Vagina (tissue), 2 donors: ENCODE results near the gene SPTBN1. TPM values are rescaled to one million over a fixed set of nuclear protein-coding genes. Genes with fewer than 3 reads are reported as not detected.

Experiments used
- DNase-seq, 2 donors: peaks; one replicate each; pipeline ENCODE4 v3.0.0-alpha.2; 2017; ENCODE audit errors: extremely low spot score in 2 of 2
- H3K27ac ChIP-seq: fragments of 200-600 bp; sonication (generic); one replicate; pipeline ENCODE4 v1.5.1; 2019
- H3K27me3 ChIP-seq: fragments of 200-600 bp; sonication (generic); one replicate; pipeline ENCODE4 v1.5.1; 2019
- H3K36me3 ChIP-seq, 2 donors: fragments of 200-600 bp; sonication (generic); one replicate each; pipeline ENCODE4 v1.5.1; 2017 to 2019
- H3K4me1 ChIP-seq: fragments of 200-600 bp; sonication (generic); one replicate; pipeline ENCODE4 v1.5.1; 2019
- H3K4me3 ChIP-seq, 2 donors: fragments of 200-600 bp; sonication (generic); 1 replicate in 1 of 2; 2 replicates in 1 of 2; pipeline ENCODE4 v1.5.1; 2016 to 2019
- H3K9me3 ChIP-seq: fragments of 200-600 bp; sonication (generic); one replicate; pipeline ENCODE4 v1.5.1; 2019
- CTCF ChIP-seq, 3 experiments: fragments of 450-650 bp in 2 of 3; fragments of 200-600 bp in 1 of 3; sonication (generic) in 1 of 3; IDR thresholded peaks; one replicate each; pipeline ENCODE4 v1.5.1; 2017 to 2019; ENCODE audit warnings: antibody characterized with exemption in 3 of 3, mild to moderate bottlenecking in 2 of 3, moderate library complexity in 2 of 3
- POLR2A ChIP-seq, 2 donors: fragments of 450-650 bp; IDR thresholded peaks; one replicate each; pipeline ENCODE4 v1.6.1; 2017; ENCODE audit warnings: antibody characterized with exemption in 2 of 2, mild to moderate bottlenecking in 2 of 2, moderate library complexity in 2 of 2
- POLR2AphosphoS5 ChIP-seq, 2 donors: sonication (generic); formaldehyde crosslinking; IDR thresholded peaks; one replicate each; pipeline ENCODE4 v1.9.0; 2017; ENCODE audit warnings: antibody characterized with exemption in 2 of 2, mild to moderate bottlenecking in 2 of 2, low read depth in 1 of 2; ENCODE audit not compliant: insufficient read depth in 1 of 2
- intact Hi-C: fragments of 100-400 bp; cut with DNase I; formaldehyde crosslinking; loops from one replicate; pipeline ENCODE4 v1.15.1; 2023
- total RNA-seq: library from RNA; depleted of rRNA; stranded (reverse); fragments of >200 nt; gene quantifications from one replicate; pipeline ENCODE4 v1.2.3, GENCODE V29; 2016

Gene SPTBN1
- total RNA-seq, 1 donor from 2014 or later: 278 TPM

- Histone ChIP-seq H3K4me1 (peaks cover 97% of the 10 kb centered on the region), H3K4me3 (no peak overlapping the region), H3K27me3 (no peaks in the 10 kb centered on the region), H3K9me3 (no peaks in the 10 kb centered on the region), H3K27ac (no peak overlapping the region), H3K36me3 (peaks cover 0 to 3% of the 10 kb centered on the region in 2 donors)
- intact Hi-C loops: no loop called here
- no peak for DNase-seq
- no peak for TF ChIP-seq POLR2AphosphoS5 (IDR thresholded peaks at IDR 0.05; ENCODE audit: insufficient read depth in 1 of 2, low read depth in 1 of 2)
- TF ChIP-seq POLR2A (IDR thresholded peaks at IDR 0.05): no peak
- TF ChIP-seq CTCF (IDR thresholded peaks at IDR 0.05): no peak
Observed at GRCh38 chr2:54598347-54599325, 142.5 kb downstream of the SPTBN1 start.

GRCh38 chr2:54599326-54599710 is 143.2 kb downstream of the SPTBN1 start:
- H3K36me3 ChIP-seq: peaks cover 0 to 3% of the 10 kb centered on the region in 2 donors
- TF ChIP-seq CTCF (IDR thresholded peaks at IDR 0.05) (no peak), POLR2AphosphoS5 (IDR thresholded peaks at IDR 0.05; ENCODE audit: insufficient read depth in 1 of 2, low read depth in 1 of 2) (no peak), POLR2A (IDR thresholded peaks at IDR 0.05) (no peak)
- H3K9me3 ChIP-seq: no peaks in the 10 kb centered on the region
- no peaks in the 10 kb centered on the region for H3K27me3 ChIP-seq
- H3K4me1 ChIP-seq: peaks cover 100% of the 10 kb centered on the region
- no peak for DNase-seq
- H3K4me3 ChIP-seq: no peak overlapping the region
- intact Hi-C loops: no loop called here
- peak overlapping the region; percentile 73 for H3K27ac ChIP-seq

- H3K4me1 ChIP-seq: peaks cover 100% of the 10 kb centered on the region
- intact Hi-C loops: no loop called here
Observed at GRCh38 chr2:54599914-54600313, 143.8 kb downstream of the SPTBN1 start.

GRCh38 chr2:54601339-54601738 is 145.2 kb downstream of the SPTBN1 start:
- DNase-seq: no peak
- H3K9me3 ChIP-seq: no peaks in the 10 kb centered on the region
- peak overlapping the region; percentile 15 for H3K27ac ChIP-seq
- peaks cover 0 to 3% of the 10 kb centered on the region in 2 donors for H3K36me3 ChIP-seq
- intact Hi-C loops: no loop called here
- no peak overlapping the region for H3K4me3 ChIP-seq
- peaks cover 99% of the 10 kb centered on the region for H3K4me1 ChIP-seq
- H3K27me3 ChIP-seq: no peaks in the 10 kb centered on the region
- TF ChIP-seq CTCF (IDR thresholded peaks at IDR 0.05) (no peak), POLR2AphosphoS5 (IDR thresholded peaks at IDR 0.05; ENCODE audit: insufficient read depth in 1 of 2, low read depth in 1 of 2) (no peak), POLR2A (IDR thresholded peaks at IDR 0.05) (no peak)

More at GRCh38 chr2:54599914-54600313, 143.8 kb downstream of the SPTBN1 start:
- H3K36me3 ChIP-seq: peaks cover 0 to 3% of the 10 kb centered on the region in 2 donors
- TF ChIP-seq CTCF (IDR thresholded peaks at IDR 0.05): no peak
- TF ChIP-seq POLR2AphosphoS5 (IDR thresholded peaks at IDR 0.05; ENCODE audit: insufficient read depth in 1 of 2, low read depth in 1 of 2): peak in 1 of 2 donors; percentile 84
- H3K27me3 ChIP-seq: no peaks in the 10 kb centered on the region
- H3K9me3 ChIP-seq: no peaks in the 10 kb centered on the region
- H3K27ac ChIP-seq: peak overlapping the region; percentile 73
- DNase-seq: no peak
- no peak overlapping the region for H3K4me3 ChIP-seq
